Bone marrow (tissue), 2 donors: ENCODE data around the gene RANBP1.
"Not testable (repeated sequence)": the region's sequence is repeated elsewhere in the genome, so short reads cannot be mapped to it uniquely, and the experiment has no call there.

ENCODE experiments used
- DNase-seq, 2 donors: peaks; one replicate each; lab custom pipeline; 2025; lab: John Stamatoyannopoulos, UW

Gene RANBP1

DNA sequence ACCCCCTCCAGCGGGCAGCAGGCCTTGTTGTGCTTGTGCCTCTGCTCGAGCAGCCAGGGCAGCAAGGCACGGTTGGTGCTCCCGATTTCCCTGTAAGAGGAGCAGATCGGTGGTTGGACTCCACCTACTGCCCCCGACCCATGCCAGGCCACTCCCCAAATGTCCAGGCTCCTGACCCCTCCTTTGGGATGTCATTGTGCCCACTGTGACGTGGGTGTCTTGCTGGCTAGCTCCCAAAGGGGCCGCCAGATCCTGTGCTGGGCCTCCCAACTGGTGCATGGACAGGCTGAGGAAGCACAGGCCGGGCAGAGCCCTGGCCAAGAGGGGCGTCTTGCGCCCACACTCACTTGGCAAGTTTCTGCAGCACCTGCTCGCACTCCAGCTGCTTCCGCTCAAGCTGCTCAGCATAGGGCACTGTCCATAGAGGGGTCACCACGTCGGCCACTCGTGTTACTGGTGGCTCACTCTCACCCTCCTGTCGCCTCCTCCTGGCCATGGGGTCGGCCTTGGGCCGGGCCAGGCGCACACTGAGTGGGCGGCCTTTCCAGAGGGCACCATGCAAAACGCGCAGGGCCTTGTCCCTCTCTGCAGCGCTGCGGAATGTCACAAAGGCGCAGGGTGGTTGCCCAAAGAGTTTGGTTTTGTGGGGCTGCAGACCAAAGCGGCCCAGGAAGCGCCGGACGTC, at the start of gene RANBP1:
TSS of gene RANBP1 (plus strand) at position 414 of the 685 bp plus-strand sequence. CDS start at position 495, 81 bp downstream.
- no peak for DNase-seq

DNA sequence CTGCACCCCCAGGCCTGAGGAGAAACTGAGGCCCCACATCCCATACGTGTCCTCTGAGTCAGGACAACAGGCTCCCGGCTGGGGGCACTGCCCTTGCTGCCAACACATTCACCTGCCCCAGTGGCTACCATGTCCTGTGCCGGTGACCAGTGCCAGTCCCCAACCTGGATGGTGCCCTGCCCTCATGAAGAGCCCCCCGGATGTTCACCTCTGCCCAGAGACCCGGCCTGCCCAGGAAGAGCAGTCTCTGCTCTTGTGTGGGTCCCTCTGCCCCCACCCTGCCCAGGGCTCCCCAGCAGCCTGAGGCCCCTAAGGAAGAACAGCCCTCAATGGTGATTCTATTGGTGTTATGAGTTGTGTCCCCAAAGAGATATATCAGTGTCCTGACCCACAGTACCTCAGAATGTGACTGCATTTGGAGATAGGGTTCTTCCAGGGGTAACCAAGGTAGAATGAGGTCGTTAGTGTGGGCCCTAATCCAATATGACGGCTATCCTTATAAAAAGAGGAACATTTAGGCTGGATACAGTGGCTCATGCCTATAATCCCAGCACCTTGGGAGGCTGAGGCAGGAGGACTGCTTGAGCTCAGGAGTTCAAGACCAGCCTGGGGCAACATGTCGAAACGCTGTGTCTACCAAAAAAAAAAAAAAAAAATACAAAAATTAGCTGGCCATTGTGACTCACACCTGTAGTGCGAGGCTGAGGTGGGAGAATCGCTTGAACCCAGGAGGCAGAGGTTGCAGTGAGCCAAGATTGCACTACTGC, 49.1 kb upstream of the RANBP1 start:
- no peak for DNase-seq

DNA sequence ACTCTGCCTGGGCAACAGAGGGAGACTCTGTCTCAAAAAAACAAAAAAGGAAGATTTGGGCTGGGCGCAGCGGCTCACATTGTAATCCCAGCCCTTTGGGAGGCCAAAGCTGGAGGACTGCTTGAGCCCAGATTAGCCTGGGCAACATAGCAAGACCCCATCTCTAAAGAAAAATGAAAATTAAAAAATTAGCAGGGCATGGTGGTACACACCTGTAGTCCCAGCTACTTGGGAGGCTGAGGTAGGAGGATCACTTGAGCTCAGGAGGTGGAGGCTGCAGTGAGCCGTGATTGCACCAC, 48.6 kb upstream of the RANBP1 start:
- not testable (repeated sequence) for DNase-seq

DNA sequence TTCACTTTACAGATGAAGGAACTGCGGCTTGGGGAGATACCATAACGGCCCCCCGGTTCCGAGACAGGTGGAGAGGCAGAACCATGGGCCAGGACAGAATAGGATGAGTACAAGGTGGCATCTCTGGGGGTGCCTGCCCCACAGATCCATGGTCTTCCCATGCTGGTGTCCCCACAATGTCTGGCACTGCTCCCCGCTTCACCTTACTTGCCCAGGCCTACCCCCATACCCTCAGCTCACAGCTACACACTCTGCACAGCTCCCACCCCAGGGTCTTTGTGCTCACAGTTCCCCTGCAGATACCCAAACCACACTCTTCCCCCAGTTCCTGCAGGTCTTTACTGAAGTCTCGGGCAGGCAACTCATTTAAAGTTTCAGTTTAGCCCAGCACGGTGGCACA, 47.3 kb upstream of the RANBP1 start:
- DNase-seq: no peak

DNA sequence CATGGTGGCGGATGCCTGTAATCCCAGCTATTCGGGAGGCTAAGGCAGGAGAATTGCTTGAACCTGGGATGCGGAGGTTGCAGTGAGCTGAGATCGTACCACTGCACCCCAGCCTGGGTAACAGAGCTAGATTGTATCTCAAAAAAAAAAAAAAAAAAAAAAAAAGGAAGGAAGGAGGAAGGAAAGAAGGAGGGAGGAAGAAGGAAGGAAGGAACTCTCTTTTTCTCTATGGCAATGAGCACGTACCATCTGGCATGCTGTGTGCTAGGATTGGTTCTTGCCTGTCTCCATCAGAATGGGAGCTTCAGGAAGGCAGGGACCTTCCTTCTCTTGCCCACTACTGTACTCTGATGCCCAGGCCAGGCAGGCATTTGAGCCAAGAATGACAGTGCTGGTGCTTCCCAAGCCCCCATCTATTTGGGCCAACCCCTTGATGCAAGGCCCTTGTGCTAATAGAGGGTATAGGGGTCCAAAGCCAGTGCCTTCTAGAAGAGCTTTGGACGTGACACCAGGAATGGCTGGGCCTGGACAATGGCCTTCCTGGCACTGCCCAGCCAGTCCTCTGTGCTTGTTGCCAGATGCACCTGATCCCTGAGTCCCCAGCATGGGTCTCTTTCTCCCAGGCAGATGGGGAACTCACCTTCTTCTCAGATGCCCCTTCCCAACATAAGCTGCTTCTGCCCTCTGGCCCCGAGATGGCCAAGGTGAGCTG, 46.4 kb upstream of the RANBP1 start:
- DNase-seq: no peak

DNA sequence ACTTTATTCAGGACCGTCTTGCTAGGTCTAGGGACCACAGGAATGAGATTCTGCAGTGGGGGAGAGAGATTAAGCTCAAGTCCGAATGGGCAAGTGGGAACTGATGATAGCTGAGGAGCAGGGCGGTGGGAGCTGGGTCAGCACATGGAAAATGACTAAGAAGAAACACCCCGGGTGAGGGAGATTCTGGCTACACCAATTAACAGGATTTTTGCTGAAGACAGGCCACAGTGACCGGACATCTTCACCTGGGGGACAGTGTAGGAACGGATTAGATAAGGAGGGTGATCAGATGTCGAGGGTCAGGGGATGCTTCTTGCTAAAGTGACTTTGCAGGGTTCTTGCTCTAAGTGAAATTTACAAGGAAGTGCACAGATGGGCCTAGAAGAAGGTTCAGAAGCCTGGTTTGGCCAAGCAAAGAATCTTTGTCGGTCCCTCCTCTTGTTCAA, 44.4 kb upstream of the RANBP1 start:
- no peak for DNase-seq

DNA sequence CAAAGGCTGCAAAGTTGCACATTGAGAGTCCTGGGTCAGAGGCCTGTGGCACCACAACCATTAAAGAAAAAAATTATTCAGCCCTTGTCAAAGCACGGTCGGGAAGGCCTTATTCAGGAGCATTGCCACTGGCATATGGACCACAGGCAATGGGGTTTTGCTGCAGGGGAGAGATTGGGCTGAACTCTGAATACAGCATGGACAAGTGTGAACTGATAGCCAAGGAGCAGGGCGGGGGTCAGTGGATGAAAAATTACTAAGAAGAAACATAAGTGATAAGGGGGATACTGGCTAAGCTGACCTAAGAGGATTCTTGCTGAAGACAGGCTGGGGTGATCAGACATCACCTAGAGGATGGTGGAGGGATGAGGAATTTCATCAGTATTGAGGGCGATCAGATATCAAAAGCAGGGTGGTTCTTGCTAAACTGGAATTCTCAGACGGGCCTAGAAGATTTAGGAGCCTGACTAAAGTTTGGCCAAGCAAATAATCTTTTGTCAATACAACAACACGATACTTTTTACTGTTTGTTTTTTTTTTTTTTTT, 39.2 kb upstream of the RANBP1 start:
- DNase-seq: no peak

DNA sequence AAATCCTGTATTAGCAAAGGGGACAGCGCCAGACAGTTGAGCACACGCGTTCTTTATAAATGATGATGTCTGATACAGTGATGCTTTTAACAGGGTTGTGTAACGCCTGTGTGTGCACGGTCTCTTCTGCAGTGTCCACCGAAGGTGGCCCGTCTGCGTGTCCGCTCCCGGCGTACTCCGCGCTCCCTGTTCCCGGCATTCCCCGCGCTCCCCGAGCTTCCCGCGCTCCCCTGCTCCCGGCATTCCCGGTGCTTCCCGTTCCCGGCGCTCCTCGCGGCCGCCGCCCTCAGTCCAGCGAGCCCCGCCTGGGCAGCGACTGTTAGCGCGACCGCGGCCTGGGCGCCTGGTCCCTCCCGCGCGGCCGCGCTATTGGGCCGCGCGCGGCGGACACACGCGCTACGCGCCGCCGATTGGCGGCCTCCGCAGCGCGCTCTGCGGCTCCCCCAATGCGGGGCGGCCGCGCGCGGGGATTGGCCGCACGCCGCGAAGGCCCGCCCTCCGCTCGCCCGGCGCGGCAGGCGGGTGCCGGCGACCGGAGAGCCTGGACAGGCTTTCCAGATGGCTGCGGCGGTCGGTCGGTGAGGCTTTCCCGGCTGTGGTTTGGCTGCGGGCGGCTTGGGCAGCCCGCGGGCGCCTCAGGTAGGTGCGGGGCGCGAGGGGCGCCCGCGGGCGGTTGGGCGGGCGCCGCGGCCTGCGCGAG, 36.0 kb upstream of the RANBP1 start, which contains the start of gene DGCR8:
TSS of gene DGCR8 (plus strand) at position 497 of the 700 bp plus-strand sequence. CDS start 5,723 bp downstream, outside the sequence.
- peak; percentile 20 to 82 for DNase-seq

DNA sequence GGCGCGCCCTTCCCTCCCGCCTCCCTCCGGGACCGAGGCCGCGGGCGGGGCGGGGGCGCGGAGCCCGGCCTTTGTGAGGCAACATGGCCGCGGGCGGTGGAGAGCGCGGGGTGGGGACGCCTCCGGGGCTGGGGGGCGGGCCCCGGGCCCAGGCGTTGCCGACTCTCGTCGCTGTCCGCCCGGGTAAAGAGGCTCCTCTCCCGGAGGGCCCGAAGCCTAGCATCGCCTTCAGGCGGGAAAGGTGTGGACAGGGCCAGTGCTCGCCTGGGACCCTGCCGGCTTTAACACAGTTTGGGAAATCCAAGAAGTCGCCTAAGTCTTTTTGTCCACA, 35.5 kb upstream of the RANBP1 start:
- DNase-seq: no peak

DNA sequence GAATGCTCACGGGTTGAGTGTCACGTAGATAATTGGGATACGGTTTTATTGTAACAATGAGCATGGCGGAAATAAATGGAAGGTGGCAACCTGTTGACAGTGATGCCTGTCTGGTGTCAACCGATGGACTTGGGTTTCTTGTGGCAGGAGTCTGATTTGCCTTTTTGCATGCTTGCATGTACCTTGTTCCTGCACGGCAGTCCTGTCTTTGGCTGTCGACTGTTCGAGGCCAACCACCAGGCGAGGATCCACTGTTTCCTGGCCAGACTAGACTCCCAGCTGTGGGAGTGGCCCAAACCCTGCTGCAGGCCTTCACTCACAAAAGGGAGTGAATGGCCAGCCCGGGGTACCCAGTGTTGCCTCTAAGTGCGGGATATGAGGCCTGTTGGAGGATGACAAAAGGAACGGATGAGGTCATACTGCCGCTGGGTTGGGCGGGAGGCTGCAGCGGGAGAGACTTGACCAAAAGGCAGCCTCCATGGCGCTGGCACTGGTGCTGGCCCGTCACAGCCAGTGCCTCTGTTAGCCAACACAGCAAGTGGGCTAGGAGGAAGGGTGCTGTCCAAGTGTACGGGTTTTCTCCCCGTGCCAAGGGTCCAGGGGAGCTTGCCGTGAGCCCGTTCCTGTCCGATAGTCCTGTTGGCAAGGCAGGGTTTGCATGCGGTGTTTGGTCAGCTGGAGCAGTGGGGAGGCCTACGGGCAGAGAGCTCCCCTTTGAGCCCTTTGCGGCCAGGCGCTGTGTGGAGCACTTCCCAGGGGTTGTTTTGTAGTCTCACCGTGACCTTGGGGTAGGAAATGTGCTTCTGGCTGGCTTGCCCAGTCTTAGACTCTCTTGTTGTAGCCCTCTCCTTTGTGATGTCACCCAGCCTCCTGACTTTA, 34.9 kb upstream of the RANBP1 start:
- no peak for DNase-seq

DNA sequence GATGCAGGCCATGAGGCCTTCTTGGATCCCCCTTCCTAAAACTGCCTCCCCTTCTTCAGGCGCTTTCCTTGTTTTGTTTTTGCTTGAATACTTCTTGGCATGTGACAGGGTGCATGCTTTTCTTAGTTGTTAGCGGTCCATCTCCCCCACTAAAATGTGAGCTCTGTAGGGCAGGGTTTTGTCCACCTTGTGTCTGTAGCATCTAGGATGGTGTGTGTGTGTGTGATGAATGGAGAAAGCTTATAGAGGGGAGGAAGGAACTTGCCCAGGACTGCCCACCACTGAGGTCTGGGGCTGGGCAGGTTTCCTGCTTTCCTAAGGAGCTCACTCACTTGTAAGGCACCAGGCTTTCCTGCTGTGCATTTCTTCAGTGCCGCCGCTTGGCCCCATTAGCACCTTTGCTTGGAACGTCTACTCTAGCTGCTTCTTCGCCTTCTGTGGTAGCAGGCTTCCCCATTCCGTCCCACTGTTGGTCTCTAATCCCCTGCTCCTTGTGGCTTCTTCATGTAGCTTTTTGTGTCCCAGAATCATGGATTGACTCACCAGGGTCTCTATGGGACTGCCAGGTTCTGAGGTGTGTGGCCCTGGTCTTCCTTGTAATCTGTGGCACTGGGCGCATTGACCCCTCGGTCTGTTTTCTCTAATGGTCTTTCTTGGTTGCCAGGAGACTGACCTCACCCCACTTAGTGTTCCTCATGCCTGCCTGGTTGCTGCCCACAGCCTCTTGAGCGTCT, 32.6 kb upstream of the RANBP1 start:
- no peak for DNase-seq

DNA sequence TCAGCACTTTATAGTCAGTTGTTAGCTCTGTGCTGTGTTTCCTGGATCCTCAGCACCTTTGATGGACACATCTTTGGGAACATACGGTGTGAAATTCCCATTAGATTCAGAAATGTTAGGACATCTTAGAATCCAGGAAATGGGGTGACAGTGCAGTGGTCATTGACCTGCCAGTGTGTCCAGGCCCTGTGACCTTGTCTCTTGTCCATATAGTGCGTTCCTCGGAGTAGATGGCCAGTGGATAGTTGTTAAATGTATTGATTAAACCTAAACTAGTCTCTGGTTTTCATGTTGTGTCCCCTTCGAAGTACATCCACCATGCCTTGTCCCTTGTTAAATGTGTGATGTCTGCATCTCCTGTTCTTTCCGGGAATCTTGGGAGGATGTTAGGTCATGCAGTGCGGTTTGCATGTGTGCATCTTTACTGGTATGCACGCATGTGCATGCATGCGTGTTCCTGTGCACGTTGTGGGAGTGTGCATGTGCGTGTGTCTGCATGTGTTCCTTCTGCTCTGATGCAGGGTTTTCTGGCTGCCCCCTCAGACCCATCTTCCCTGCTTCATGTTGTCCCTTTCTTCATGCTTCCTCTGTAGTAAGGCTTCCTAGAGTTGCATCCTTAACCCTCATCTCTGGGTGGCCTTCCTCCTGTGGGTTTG, 31.9 kb upstream of the RANBP1 start:
- no peak for DNase-seq

DNA sequence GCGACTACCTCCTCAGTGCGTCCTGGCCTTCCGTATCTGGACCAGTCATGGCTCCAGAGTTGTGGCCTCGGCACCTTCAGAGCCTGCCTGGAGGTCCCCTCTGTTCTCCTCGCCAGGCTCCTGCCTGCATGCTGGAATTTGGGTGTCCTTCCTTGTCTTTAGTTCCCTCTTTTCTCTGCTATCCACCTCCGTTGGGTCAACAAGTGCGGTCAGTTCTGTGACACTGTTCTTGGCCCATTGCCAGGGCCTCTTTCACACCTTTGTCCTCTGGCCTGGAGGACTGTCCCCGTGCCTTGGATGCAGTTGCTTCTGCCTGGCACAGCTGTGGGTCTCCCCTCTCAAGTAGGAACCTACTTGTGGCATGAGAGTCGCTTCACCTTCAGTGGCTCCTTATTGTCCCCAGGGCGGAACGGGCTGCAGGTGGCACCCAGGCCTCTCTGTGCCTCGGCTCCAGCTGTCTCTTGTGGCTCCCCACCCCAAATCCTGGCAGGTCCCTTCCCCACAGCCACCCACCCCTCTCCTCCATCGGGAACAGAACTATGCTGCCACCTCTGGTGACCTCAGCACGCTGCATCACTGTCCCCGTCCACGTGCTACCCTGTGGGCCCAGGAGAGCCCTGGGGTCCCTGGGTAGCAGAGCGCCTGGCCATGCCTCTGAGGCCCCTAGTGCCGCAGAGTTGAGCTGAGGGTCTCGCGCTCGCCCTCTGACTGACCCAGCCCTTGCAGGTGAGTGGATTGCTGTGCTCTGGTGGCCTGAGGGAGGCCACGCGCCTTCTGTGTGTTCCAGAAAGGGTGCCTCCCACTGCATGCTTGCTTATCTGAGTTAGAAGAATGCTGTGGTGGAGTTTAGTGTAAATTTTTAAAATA, 31.1 kb upstream of the RANBP1 start:
- no peak for DNase-seq

DNA sequence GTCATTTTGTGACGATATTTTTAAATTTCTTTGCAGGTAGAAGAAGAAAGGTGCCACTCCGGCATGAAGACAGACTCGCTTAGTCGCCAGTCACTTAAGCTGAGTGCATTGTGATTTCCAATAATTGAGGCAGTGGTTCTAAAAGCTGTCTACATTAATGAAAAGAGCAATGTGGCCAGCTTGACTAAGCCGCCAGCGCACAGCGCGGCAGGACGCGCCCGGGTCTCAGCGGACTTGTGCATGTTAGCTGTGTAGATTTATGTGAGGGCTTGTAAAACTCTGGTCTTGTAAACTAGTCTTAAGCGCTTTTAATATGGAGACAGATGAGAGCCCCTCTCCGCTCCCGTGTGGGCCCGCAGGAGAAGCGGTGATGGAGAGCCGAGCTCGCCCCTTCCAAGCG, 30.3 kb upstream of the RANBP1 start:
- no peak for DNase-seq

DNA sequence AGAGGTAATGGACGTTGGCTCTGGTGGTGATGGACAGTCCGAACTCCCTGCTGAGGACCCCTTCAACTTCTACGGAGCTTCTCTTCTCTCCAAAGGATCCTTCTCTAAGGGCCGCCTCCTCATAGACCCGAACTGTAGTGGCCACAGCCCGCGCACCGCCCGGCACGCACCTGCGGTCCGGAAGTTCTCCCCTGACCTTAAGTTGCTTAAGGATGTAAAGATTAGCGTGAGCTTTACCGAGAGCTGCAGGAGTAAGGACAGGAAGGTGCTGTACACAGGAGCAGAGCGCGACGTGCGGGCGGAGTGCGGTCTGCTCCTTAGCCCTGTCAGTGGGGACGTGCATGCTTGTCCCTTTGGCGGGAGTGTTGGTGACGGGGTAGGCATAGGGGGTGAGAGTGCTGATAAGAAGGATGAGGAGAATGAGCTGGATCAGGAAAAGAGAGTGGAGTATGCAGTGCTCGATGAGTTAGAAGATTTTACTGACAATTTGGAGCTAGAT, 29.8 kb upstream of the RANBP1 start:
- DNase-seq: no peak

DNA sequence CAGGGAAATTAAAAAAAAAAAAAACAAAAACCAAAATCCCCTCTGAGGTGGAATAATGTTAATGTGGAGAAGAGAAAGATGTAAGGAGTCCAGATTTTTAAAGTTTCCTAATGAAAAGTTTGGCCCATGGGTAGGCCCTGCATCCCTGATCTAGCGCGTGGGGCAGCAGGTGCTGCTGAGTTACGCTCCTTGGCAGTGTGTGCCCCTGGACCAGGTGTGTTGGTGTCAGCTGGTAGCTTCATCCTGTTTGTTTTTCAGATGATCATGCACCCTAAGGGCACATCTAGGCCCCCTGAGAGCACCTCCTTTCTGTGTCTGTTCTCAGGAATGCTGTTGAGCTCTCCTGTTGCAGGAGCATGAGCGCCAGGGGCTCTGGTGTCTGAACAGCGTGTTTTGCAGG, 29.1 kb upstream of the RANBP1 start:
- DNase-seq: no peak

DNA sequence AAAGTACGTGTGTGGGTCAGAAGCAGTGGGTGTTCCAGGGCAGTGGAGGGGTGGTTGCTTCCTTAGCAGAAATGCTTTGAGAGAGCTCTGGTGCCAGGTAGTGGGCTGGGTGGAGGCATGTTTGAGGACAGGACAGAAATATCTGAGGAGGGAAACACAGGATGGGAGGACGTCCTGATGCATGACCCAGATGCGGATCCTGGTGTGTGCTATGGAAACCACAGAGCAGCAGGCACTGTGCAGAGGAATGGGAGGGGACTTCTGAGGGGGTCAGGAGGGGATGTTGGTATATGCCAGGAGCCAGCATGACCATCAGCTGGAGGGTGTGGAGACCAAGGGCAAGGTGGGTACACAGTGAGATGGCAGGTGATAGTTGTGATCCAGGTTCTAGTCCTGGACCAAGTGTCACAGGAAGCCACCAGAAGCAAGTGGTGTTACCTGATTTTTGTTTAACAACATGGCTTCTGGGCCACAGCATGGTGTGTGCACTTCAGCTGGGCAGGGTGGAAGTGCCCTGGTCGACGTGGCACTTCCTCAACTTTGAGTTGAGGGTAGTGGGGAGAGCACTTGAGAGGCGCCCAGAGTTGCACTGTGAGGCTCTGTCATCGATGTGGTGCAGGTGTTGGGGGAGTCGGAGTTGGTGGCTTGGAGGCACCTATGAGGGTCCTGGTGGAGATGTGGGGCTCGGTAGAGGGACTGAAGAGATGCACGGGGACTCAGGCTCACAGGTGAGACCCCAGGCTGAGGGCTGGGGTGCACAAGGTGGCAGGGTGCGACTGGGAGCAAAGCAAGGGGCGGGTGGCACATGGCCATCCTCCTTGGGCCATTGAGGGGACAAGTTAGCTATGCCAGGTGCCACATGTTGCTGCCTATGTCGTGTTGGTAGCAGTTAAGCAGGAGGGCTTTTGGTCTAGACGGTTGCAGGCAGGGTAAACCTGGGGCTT, 28.3 kb upstream of the RANBP1 start:
- no peak for DNase-seq

DNA sequence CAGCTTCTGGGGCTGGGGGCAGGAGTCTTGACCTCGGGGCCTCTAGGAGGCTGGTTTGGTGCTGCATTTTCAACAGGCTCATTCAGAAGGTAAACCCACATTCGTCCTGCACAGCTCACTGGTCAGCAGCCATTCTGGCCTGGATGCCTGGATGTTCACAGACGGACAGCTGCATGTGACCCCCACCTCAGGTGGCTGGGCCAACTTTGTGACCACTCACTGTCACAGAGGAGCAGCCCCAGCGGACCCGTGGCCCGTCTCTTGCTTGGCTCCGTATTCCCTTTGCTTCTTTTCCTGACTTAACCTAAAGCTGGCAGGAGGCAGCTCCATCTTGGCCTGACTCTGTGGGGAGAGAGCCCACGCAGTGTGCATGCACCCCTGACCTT, 27.6 kb upstream of the RANBP1 start:
- no peak for DNase-seq
